H1 (cell line): ENCODE data around the gene BCL2L12. TPM values are rescaled to one million over a fixed set of nuclear protein-coding genes. Genes with fewer than 3 reads are reported as not detected.
A peak's percentile ranks its signal among the peaks of the same experiment; 100 is the strongest.

Experiments
- BCL11A ChIP-seq, 2 experiments: IDR thresholded peaks; one replicate each; pipeline ENCODE4 v1.6.1; 2011; ENCODE audit warnings: low read depth in 2 of 2, low read length in 2 of 2, mild to moderate bottlenecking in 2 of 2
- CBX5 ChIP-seq: fragments of 300-800, 300-1000 bp; sonication (generic); IDR thresholded peaks from 2 replicates; pipeline ENCODE4 v1.7.1; 2016; ENCODE audit warnings: antibody characterized with exemption, low read length, low read depth
- CEBPB ChIP-seq: IDR thresholded peaks from 2 replicates; pipeline ENCODE4 v1.6.1; 2012; ENCODE audit warnings: low read depth, low read length
- CREB1 ChIP-seq: IDR thresholded peaks from 2 replicates; pipeline ENCODE4 v1.6.1; 2012; ENCODE audit warnings: inconsistent platforms
- FOSL1 ChIP-seq: IDR thresholded peaks from 2 replicates; pipeline ENCODE4 v1.6.1; 2011; ENCODE audit warnings: mild to moderate bottlenecking, low read depth, low read length, moderate library complexity; ENCODE audit not compliant: insufficient read depth
- JUND ChIP-seq: IDR thresholded peaks from 2 replicates; pipeline ENCODE4 v1.6.1; 2011; ENCODE audit warnings: mild to moderate bottlenecking, improper control_type of control experiment, low read length
- KDM1A ChIP-seq: fragments of 200-600, 300-600 bp; sonication (generic); IDR thresholded peaks from 2 replicates; pipeline ENCODE4 v1.7.1; 2016; ENCODE audit warnings: mild to moderate bottlenecking, low read length, borderline replicate concordance
- NRF1 ChIP-seq: IDR thresholded peaks from 2 replicates; pipeline ENCODE4 v1.6.1; 2011; ENCODE audit warnings: mild to moderate bottlenecking, low read depth, low read length, improper control_type of control experiment
- PHF8 ChIP-seq: fragments of 200-600 bp; sonication (generic); conservative IDR thresholded peaks from 2 replicates; pipeline ENCODE4 v1.7.1; 2012; ENCODE audit warnings: low read depth, mild to moderate bottlenecking, inconsistent platforms, low read length, moderate library complexity
- POLR2AphosphoS5 ChIP-seq: IDR thresholded peaks from 2 replicates; pipeline ENCODE4 v1.6.1; 2011; ENCODE audit warnings: low read depth, low read length
- RBBP5 ChIP-seq: IDR thresholded peaks from 2 replicates; pipeline ENCODE4 v1.7.1; 2012; ENCODE audit warnings: low read depth, mild to moderate bottlenecking, inconsistent platforms, low read length, moderate library complexity, borderline replicate concordance
- RFX5 ChIP-seq: IDR thresholded peaks from 2 replicates; pipeline ENCODE4 v1.6.1; 2011; ENCODE audit warnings: low read depth, low read length, improper control_type of control experiment, borderline replicate concordance
- RNF2 ChIP-seq: fragments of 200-900, 300-1000 bp; sonication (generic); IDR thresholded peaks from 2 replicates; pipeline ENCODE4 v1.7.1; 2016; ENCODE audit warnings: borderline replicate concordance, low read depth, mild to moderate bottlenecking, antibody characterized with exemption, low read length; ENCODE audit not compliant: poor library complexity, severe bottlenecking; ENCODE audit errors: missing control alignments
- SAP30 ChIP-seq: fragments of 300-600 bp; sonication (generic); IDR thresholded peaks from 2 replicates; pipeline ENCODE4 v1.7.1; 2012; ENCODE audit warnings: low read length, moderate library complexity, mild to moderate bottlenecking, inconsistent platforms; ENCODE audit not compliant: insufficient read depth, insufficient replicate concordance
- SIN3A ChIP-seq, 2 experiments: IDR thresholded peaks in 1 of 2; conservative IDR thresholded peaks in 1 of 2; 2 replicates each; pipeline ENCODE4 v1.6.1; 2011 to 2012; ENCODE audit warnings: low read length in 2 of 2, improper control_type of control experiment in 1 of 2, low read depth in 1 of 2, mild to moderate bottlenecking in 1 of 2
- SP1 ChIP-seq: IDR thresholded peaks from 2 replicates; pipeline ENCODE4 v1.6.1; 2011; ENCODE audit warnings: low read depth, low read length
- SP2 ChIP-seq: IDR thresholded peaks from 2 replicates; pipeline ENCODE4 v1.6.1; 2012; ENCODE audit warnings: mild to moderate bottlenecking, low read length, inconsistent platforms
- SRF ChIP-seq: IDR thresholded peaks from 2 replicates; pipeline ENCODE4 v1.6.1; 2011; ENCODE audit warnings: mild to moderate bottlenecking, low read depth, low read length, moderate library complexity
- TAF1 ChIP-seq: IDR thresholded peaks from 2 replicates; pipeline ENCODE4 v1.6.1; 2011; ENCODE audit warnings: mild to moderate bottlenecking, low read depth, low read length
- TBP ChIP-seq: IDR thresholded peaks from 2 replicates; pipeline ENCODE4 v1.6.1; 2011; ENCODE audit warnings: low read depth, low read length, improper control_type of control experiment
- TEAD4 ChIP-seq: IDR thresholded peaks from 2 replicates; pipeline ENCODE4 v1.6.1; 2012; ENCODE audit warnings: low read depth, low read length, inconsistent platforms, mixed read lengths
- polyA plus RNA-seq, 7 experiments: library from polyadenylated mRNA; depleted of rRNA in 3 of 7; stranded (reverse) in 5 of 7; unstranded in 2 of 7; fragments of >200 nt in 5 of 7; fragments of 200-250 nt in 2 of 7; gene quantifications; 1 replicate in 5 of 7; 2 replicates in 1 of 7; 4 replicates in 1 of 7; pipeline versions ENCODE4 v1.2.1 to v1.2.3, GENCODE V29; 2011 to 2013; ENCODE audit warnings: missing spikeins in 2 of 7, mixed read lengths in 2 of 7
- total RNA-seq: library from RNA; stranded (reverse); fragmentation: NEBNext Ultra II Directional; extraction: Animal tissue kit (Norgen Biotek cat#: 25700); gene quantifications from 2 replicates; pipeline ENCODE4 v1.2.1, GENCODE V29; 2021
- TF ChIP-seq, protein P1 (sequence below): IDR thresholded peaks from 2 replicates; pipeline ENCODE4 v1.6.1; 2012; ENCODE audit warnings: low read length, inconsistent platforms
- TF ChIP-seq, protein P2 (sequence below): IDR thresholded peaks from 2 replicates; pipeline ENCODE4 v1.6.1; 2011; ENCODE audit warnings: low read length, improper control_type of control experiment

BCL2L12 gene
- total and polyA plus RNA-seq, 2 of the 8 experiments (the other 6 are each of a cell fraction or from before 2014, with no cell fraction given): 126 to 209 TPM

DNA sequence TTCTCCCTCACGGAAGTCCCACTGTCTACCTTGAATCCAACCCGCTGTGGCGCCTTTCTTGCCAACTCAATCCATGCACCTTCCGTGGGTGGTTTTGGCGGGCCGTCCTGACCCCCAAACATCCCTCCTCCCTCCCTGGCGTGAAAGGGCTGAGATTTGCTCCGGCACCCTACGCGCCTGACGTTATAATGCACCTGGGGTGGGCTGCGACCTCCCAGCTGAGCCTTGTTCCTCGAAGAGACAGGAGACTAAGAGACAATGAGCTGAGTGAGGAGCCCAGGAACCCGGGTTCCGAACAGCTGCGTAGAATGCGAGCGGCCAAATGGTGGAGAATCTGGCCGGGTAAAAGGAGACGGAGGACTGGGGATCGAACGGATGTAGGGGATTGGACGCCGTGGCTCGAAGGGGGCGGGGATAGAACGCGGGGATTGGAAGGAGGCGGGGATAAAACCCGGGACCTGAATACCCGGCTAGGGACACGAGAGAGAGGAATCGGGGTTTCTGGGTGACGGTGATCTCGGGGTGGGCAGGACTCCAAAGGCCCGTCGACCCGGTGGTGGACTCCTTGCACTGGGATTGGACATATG lies 25.0 kb downstream of the BCL2L12 start, which contains the start of gene CPT1C (continued):
- TF ChIP-seq, protein P1, sequence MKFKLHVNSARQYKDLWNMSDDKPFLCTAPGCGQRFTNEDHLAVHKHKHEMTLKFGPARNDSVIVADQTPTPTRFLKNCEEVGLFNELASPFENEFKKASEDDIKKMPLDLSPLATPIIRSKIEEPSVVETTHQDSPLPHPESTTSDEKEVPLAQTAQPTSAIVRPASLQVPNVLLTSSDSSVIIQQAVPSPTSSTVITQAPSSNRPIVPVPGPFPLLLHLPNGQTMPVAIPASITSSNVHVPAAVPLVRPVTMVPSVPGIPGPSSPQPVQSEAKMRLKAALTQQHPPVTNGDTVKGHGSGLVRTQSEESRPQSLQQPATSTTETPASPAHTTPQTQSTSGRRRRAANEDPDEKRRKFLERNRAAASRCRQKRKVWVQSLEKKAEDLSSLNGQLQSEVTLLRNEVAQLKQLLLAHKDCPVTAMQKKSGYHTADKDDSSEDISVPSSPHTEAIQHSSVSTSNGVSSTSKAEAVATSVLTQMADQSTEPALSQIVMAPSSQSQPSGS: no peak
- no peak for TF ChIP-seq FOSL1
- TF ChIP-seq CREB1: 0 out of 2 replicates have a peak, but pooled peaks have one; percentile 19
- TF ChIP-seq TEAD4: no peak
- no peak for TF ChIP-seq NRF1
- peak; percentile 99 for TF ChIP-seq TAF1
- TF ChIP-seq TBP: peak; percentile 96
- TF ChIP-seq SP2: no peak
- TF ChIP-seq CEBPB: no peak
- TF ChIP-seq RFX5: no peak
- TF ChIP-seq RBBP5: no peak
- TF ChIP-seq JUND: no peak
- TF ChIP-seq PHF8: peak; percentile 62
- no peak for TF ChIP-seq BCL11A (IDR thresholded peaks at IDR 0.05; ENCODE audit: low read depth in 2 of 2, low read length in 2 of 2)
- peak; percentile 58 for TF ChIP-seq SP1
- peak; percentile 64 for TF ChIP-seq SAP30
- TF ChIP-seq KDM1A: no peak
- peak; percentile 93 for TF ChIP-seq POLR2AphosphoS5
- TF ChIP-seq, protein P2, sequence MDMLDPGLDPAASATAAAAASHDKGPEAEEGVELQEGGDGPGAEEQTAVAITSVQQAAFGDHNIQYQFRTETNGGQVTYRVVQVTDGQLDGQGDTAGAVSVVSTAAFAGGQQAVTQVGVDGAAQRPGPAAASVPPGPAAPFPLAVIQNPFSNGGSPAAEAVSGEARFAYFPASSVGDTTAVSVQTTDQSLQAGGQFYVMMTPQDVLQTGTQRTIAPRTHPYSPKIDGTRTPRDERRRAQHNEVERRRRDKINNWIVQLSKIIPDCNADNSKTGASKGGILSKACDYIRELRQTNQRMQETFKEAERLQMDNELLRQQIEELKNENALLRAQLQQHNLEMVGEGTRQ: no peak
- TF ChIP-seq RNF2: no peak
- no peak for TF ChIP-seq SRF
- no peak for TF ChIP-seq CBX5
- TF ChIP-seq SIN3A (conservative IDR thresholded peaks at IDR 0.05 in 1 of 2, IDR thresholded peaks at IDR 0.05 in 1 of 2; ENCODE audit: low read depth in 1 of 2, low read length in 2 of 2): no peak
